NCI-H1930 (cell line): Measurements from ENCODE around the gene ZNRF1.

Experiments used
- DNase-seq, 2 experiments: peaks; one replicate each; lab custom pipeline; 2025; lab: John Stamatoyannopoulos, UW

ZNRF1 gene

DNA sequence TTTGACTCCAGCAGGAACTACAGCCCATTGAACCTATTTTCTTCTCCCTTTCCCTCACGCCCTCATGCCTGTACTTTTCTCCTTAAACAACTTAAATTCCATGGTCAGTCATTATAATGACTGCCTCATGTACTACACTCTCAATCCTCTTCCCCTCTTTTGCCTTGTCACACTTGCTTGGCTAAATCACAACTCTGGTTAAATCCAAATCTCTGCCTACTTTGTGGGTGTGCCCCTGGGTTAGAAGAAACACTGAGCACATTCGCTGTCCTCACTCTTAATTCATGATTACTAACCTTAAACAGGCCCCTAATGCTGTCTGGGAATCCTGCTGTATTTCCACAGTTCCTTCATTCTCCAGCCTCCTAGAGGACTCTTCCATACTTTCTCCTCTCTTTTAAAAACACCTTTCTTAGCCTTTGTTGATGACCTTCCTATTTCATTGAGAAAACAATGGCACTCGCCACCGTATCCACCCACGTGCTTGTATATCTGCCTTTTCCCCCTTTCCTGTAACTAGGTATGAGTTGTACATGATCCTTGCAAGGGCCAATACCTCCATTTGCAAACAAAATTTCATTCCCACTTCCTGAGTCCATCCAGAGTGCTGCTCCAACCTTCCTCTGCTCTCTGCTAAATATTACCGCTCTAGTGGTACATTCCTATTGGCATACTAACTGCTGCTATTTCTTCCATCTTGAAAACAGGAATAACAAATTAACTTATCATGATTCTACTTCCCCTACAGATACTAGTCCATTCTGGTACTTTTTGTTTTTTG, 28.9 kb downstream of the ZNRF1 start:
- no peak for DNase-seq

GRCh38 chr16:75028544-75029135, 29.8 kb downstream of the ZNRF1 start:
- no peak for DNase-seq

DNA sequence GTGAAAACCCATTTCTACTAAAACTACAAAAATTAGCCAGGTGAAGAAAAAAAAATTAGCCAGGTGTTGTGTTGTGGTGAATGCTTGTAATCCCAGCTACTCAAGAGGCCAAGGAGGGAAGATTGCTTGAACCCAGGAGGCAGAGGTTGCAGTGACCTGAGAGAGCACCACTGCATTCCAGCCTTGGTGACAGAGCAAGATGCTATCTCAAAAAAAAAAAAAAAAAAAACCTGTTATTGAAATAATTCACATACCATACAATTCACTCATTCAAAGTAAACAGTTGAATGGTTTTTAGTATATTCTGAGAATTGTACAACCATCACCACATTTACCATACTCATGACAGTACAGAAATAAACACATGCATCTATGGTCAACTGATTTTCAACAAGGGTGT, 31.0 kb downstream of the ZNRF1 start:
- DNase-seq, result no peak

- no peak for DNase-seq
These were observed 33.8 kb downstream of the ZNRF1 start for GRCh38 chr16:75032655-75033054.

DNA sequence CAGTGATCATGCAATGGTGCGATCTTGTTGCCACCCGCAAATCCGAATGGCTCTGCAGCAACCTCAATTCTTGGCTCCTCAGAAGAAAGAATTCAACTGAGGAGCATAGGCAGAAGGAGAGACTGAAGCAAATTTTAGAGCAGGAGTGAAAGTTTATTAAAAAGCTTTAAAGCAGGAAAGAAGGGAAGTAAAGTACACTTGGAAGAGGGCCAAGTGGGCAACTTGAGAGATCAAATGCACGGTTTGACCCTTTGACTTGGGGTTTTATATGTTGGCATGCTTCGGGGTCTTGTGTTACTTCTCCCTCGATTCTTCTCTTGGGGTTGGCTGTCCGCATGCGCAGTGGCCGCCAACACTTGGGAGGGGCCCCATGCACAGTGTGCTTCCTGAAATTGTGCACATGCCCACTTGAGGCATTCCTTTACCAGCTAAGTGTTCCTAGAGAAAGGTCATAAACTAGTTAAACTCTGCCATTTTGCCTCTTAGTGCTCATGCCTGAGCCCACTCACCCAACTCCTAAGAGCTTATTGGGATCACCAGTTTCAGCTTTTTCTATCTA, 36.7 kb downstream of the ZNRF1 start:
- no peak for DNase-seq

DNA sequence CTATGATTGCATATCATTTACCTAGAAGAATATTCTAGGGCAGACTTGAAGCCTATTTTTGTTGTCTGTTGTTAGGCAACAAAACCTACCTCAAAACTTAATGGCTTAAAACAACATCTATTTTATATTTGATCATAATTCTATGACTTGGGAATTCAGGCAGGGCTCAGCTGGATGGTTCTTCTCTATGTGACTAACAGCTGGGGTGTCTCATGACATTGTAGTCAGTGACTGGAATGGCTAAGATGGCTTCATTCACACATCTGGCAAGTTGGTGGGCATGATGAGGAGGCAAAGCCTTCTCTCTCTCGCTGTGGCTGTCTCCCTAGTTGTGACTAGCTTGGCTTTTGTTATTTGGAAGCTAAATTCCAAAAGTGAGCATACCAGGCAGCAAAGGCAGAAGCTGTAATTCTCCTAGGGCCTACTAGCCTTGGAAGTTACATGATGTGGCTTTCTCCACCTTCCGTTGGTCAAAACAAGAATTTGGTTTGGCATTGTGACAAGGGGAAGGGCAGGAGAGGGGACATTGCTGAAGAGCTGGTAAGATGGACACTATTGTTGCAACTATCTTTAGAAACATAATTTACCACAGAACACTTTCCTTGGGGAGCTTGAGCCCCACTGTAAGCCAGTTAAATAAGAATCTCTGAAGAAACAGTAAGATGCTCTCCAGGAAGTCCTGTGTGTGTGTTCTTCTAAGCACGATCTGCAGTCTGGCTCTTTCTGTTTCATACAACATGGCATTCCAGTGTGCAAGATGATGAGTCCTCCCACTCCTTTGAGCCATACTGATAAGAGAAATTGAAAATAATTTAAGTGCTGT, 39.4 kb downstream of the ZNRF1 start:
- no peak for DNase-seq

GRCh38 chr16:75039941-75040340, 41.1 kb downstream of the ZNRF1 start:
- DNase-seq, result no peak

DNA sequence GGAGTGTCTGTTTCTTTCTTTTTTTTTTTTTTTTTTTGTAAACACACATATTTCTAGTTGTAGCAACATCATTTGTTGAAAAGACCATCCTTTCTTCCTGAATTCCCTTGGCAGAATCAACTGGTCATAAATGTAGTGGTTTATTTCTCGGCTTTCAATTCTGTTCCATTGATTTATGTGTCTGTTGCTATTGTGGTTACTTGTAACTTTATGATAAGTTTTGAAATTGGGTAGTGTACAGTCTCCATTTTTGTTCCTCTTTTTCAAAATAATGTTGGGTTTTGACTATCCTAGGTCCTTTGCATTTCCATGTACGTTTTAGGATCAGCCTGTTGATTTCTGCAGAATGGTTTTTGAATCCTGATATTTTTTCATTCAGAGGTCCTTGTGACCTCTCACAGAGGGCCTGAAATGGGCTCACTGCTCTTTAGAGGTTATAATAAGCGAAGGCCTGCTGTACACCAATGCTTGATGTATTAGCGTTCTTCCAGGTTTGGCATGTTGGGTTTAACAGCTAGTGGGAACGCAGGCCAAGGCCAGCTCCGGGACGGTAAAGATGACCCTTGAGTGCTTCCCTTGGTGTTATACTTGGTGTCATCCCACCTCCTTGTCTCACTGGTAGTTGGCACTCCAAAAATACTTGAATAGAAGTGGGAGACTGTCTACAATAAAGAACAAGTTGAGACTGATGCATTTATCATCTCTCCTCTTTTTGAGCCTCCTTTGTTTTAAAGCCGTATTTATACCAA, 43.8 kb downstream of the ZNRF1 start:
- no peak for DNase-seq

- no peak for DNase-seq
These were observed 44.5 kb downstream of the ZNRF1 start for GRCh38 chr16:75043175-75043895.

DNA sequence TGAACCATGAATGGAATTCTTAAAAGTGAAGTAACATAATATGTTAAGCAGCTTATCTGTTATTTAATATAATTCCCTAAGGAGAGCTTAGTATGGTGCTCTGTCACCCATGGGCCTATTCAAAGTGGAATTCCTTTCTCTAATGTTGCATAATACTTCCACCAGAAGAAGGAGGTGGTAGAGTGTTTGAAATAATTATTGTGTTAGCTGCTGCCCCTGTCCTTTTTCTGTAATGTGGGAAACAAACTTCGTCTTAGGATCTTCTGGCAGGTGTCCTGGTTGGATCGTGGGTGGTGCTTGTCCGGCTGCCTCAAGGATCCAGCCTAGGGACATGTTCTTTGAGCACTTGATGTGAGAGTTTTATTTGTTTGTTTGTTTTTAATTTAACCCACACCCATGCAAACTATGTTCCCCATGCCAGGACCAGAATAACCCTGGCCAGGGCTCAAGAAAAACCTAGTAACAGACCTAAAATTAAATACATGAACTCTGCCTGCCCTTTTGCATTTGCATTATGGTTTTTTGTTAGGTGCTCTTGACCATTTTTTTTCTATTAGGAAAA, 46.1 kb downstream of the ZNRF1 start:
- no peak for DNase-seq

DNA sequence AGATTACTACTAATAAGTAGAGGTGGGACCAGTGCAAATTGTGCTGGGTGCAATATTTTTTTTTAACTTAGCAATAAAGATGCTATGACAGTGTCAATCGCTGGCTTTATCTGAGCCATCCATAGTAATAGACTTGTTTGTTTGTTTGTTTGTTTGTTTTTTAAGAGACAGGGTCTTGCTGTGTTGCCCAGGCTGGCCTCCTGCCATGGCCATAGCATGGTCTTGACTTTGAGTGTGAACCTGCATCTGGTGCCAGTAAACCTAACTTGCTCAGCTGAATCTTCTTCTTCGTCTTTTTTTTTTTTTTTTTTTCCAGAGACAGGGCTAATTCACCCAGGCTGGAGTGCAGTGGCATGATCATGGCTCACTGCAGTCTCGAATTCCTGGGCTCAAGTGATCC, 46.6 kb downstream of the ZNRF1 start:
- DNase-seq, result no peak

DNA sequence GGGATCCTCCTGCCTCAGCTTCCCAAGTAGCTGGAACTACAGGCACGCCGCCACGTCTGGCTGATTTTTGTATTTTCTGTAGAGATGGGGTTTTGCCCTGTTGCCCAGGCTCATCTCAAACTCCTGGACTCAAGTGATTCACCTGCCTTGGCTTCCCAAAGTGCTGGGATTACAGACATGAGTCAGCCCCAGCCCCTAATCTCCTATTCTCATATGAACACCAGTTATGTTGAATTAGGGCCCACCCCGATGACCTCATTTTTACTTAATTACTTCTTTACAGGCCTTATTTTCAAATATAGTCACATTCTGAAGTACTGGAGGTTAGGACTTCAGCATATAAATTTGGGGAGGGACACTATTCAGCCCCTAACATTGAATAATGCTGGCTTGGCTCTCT, 49.2 kb downstream of the ZNRF1 start:
- no peak for DNase-seq

DNA sequence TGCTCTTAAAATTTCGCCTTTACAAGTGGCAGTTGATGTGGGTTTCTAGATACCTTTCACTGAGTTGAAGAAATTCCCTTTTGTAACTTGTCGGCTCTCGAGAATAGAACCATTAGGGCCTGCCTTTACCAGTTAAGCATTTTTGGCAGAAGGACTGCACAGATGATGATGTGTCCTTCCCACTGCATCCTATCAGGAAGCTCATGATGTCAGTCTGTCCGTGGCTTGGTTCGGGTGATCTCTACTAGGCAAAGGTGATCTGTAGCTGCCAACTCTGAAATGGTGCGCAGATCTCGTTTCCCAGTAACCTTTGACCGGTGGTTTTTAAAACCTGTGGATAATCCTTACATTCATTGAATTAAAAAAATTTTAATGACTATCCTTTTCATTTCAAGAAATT, 49.7 kb downstream of the ZNRF1 start:
- DNase-seq, result no peak

GRCh38 chr16:75052481-75053202, 53.8 kb downstream of the ZNRF1 start:
- no peak for DNase-seq

- DNase-seq, result peak in 1 of 2 experiments; percentile 20
These were observed 55.1 kb downstream of the ZNRF1 start for GRCh38 chr16:75053791-75054555.

GRCh38 chr16:75054556-75054947, 55.7 kb downstream of the ZNRF1 start:
- no peak for DNase-seq

DNA sequence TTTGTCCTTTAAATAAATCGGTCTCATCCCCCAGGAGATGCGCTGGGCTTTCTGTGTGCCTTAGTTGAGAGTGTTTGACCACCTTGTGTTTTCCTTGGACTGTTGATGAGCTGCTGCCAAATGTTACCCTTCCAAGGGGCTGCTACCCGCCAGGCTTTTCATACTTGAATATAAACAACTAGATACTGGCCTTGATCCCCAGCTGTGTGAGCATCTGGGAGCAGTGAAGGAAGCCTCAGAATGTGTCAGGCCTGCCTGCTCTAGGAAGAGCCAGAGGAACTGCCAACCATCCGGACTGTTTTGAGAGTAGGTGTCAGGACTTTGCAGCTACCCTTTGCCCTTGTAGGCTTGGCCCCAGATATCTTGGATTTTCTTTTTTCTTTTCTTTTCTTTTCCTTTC, 60.0 kb downstream of the ZNRF1 start:
- no peak for DNase-seq

- no peak for DNase-seq
These were observed 60.6 kb downstream of the ZNRF1 start for GRCh38 chr16:75059411-75059810.

DNA sequence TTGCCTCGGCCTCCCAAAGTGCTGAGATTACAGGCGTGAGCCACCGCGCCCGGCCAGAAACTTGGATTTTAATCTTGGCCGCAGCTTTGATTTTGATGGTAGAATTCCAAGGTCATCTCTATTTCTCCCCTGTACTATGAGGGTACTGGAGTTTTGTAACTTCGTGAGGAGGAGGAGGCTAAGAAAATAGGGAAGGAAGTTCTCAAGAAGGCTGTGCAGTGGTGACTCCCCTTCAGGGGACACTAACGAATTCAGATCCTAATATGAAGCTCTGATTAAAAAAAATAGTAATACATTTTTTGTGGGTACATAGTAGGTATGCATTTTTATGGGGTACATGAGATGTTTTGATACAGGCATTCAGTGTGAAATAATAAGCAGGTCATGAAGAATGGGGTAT, 61.9 kb downstream of the ZNRF1 start:
- no peak for DNase-seq

- no peak for DNase-seq
These were observed 62.8 kb downstream of the ZNRF1 start for GRCh38 chr16:75061669-75062068.
